Endothelial cell of umbilical vein (primary cell): Measurements from ENCODE around the gene TOMM7. TPM values are rescaled to one million over a fixed set of nuclear protein-coding genes. Genes with fewer than 3 reads are reported as not detected.

Experiments used
- BruUV-seq: library from RNA; stranded (reverse); fragments of 400-500 nt; replicated peaks from 2 replicates; lab custom pipeline; 2021; lab: Mats Ljungman, UMichigan
- CTCF ChIA-PET: fragments of 300-600, 350-600 bp; sonication (Branson Sonifier 250); formaldehyde crosslinking; loops from one replicate; lab custom pipeline; 2021; ENCODE audit warnings: antibody characterized with exemption, inconsistent platforms; lab: Charles Lee
- POLR2A ChIA-PET: fragments of 300-600, 350-600 bp; sonication (Branson Sonifier 250); formaldehyde crosslinking; loops from one replicate; lab custom pipeline; 2021; ENCODE audit warnings: antibody characterized with exemption, inconsistent platforms; lab: Charles Lee
- DNase-seq: peaks from one replicate; pipeline ENCODE4 v3.0.0-alpha.2; 2011; ENCODE audit warnings: low read depth, low spot score
- FAIRE-seq: peaks from 2 replicates; lab custom pipeline; 2011; peaks lifted over from hg19 to GRCh38; lab: Jason Lieb, UNC
- H2AFZ ChIP-seq: 2 replicates; pipeline ENCODE4 v1.6.0; 2012; ENCODE audit warnings: low read depth, low read length, control low read depth, inconsistent platforms
- H3K27ac ChIP-seq: 2 replicates; pipeline ENCODE4 v1.5.1; 2011; ENCODE audit warnings: low read depth, mild to moderate bottlenecking, control low read depth, low read length, moderate library complexity; ENCODE audit not compliant: insufficient read depth
- H3K27me3 ChIP-seq, 2 experiments: 2 replicates each; pipeline versions ENCODE4 v1.6.0 to v1.6.1; 2011; ENCODE audit warnings: low read length in 2 of 2, mixed read lengths in 1 of 2; ENCODE audit not compliant: control insufficient read depth in 2 of 2, insufficient read depth in 2 of 2
- H3K36me3 ChIP-seq, 2 experiments: 2 replicates in 1 of 2; 3 replicates in 1 of 2; pipeline ENCODE4 v1.5.1; 2011; ENCODE audit warnings: low read length in 2 of 2, mild to moderate bottlenecking in 1 of 2, moderate library complexity in 1 of 2; ENCODE audit not compliant: control insufficient read depth in 2 of 2, insufficient read depth in 2 of 2; ENCODE audit errors: extremely low read depth in 1 of 2
- H3K4me1 ChIP-seq: 3 replicates; pipeline ENCODE4 v1.5.1; 2011; ENCODE audit warnings: mild to moderate bottlenecking, low read length; ENCODE audit not compliant: control insufficient read depth, insufficient read depth; ENCODE audit errors: extremely low read depth
- H3K4me2 ChIP-seq: 2 replicates; pipeline ENCODE4 v1.6.1; 2011; ENCODE audit warnings: low read length, control low read depth, mixed read lengths; ENCODE audit not compliant: insufficient read depth
- H3K4me3 ChIP-seq, 3 experiments: fragments of 200-600 bp in 1 of 3; sonication (generic), shearing (Covaris generic) in 1 of 3; replicated peaks in 1 of 3; 2 replicates each; pipeline ENCODE4 v1.5.1; 2011 to 2016; ENCODE audit warnings: control low read depth in 3 of 3, low read length in 3 of 3, mild to moderate bottlenecking in 2 of 3, inconsistent platforms in 1 of 3, low read depth in 1 of 3, moderate library complexity in 1 of 3; ENCODE audit not compliant: insufficient read depth in 1 of 3
- H3K79me2 ChIP-seq: 2 replicates; pipeline ENCODE4 v1.6.0; 2012; ENCODE audit warnings: low read length, inconsistent platforms; ENCODE audit not compliant: control insufficient read depth, insufficient read depth
- H3K9ac ChIP-seq: replicated peaks from 2 replicates; pipeline ENCODE3; 2011; ENCODE audit warnings: low read length, control low read depth; ENCODE audit not compliant: insufficient read depth; ENCODE audit errors: extremely low read depth
- H3K9me1 ChIP-seq: replicated peaks from 3 replicates; pipeline ENCODE4 v1.6.0; 2011; ENCODE audit warnings: mild to moderate bottlenecking, low read length; ENCODE audit not compliant: control insufficient read depth, insufficient read depth; ENCODE audit errors: extremely low read depth
- H3K9me3 ChIP-seq: replicated peaks from 2 replicates; pipeline ENCODE4 v1.5.1; 2012; ENCODE audit warnings: low read length, inconsistent platforms; ENCODE audit not compliant: control insufficient read depth, insufficient read depth
- H4K20me1 ChIP-seq: replicated peaks from 2 replicates; pipeline ENCODE3; 2011; ENCODE audit warnings: mild to moderate bottlenecking, low read length; ENCODE audit not compliant: control insufficient read depth, insufficient read depth; ENCODE audit errors: extremely low read depth
- CTCF ChIP-seq, 2 donors: IDR thresholded peaks; 1 replicate in 1 of 2; 2 replicates in 1 of 2; pipeline ENCODE4 v1.5.1; 2011; ENCODE audit warnings: low read length in 2 of 2, mild to moderate bottlenecking in 2 of 2, moderate library complexity in 2 of 2, control low read depth in 1 of 2, inconsistent platforms in 1 of 2, low read depth in 1 of 2; ENCODE audit not compliant: insufficient read depth in 1 of 2; ENCODE audit errors: extremely low read depth in 1 of 2
- EZH2 ChIP-seq: IDR thresholded peaks from 2 replicates; pipeline ENCODE4 v1.6.1; 2012; ENCODE audit warnings: borderline replicate concordance, low read depth, mild to moderate bottlenecking, moderate library complexity, low read length, inconsistent platforms; ENCODE audit not compliant: severe bottlenecking
- GATA2 ChIP-seq: IDR thresholded peaks from 2 replicates; pipeline ENCODE4 v1.7.0; 2011; ENCODE audit warnings: low read depth, mild to moderate bottlenecking, moderate library complexity, mixed read lengths, low read length; ENCODE audit not compliant: insufficient read length, insufficient read depth
- JUN ChIP-seq: IDR thresholded peaks from 2 replicates; pipeline ENCODE4 v1.6.1; 2011; ENCODE audit warnings: borderline replicate concordance, low read depth; ENCODE audit not compliant: insufficient read length, insufficient read depth
- MAX ChIP-seq: IDR thresholded peaks from 2 replicates; pipeline ENCODE4 v1.6.1; 2011; ENCODE audit not compliant: insufficient read depth, insufficient read length
- MYC ChIP-seq: IDR thresholded peaks from one replicate; pipeline ENCODE4 v1.6.1; 2011; ENCODE audit warnings: mild to moderate bottlenecking, low read depth, low read length
- POLR2A ChIP-seq: IDR thresholded peaks from 2 replicates; pipeline ENCODE4 v1.6.1; 2012; ENCODE audit warnings: low read depth, mild to moderate bottlenecking, control low read depth, low read length
- POLR2AphosphoS5 ChIP-seq: IDR thresholded peaks from 2 replicates; pipeline ENCODE4 v1.6.1; 2012; ENCODE audit warnings: low read depth, mild to moderate bottlenecking, control low read depth, low read length, moderate library complexity; ENCODE audit not compliant: insufficient read depth
- dilution Hi-C: fragments of 300-500 bp; cut with MboI; formaldehyde crosslinking; loops from one replicate; pipeline ENCODE4 v1.15.0; 2019; ENCODE audit warnings: low sequenced_read_pairs; ENCODE audit not compliant: extremely low pct_ligation_motif_present
- intact Hi-C: fragments of 100-400 bp; cut with micrococcal nuclease; formaldehyde crosslinking; loops from one replicate; pipeline ENCODE4 v1.10.0; 2022
- polyA plus RNA-seq, 4 experiments: library from polyadenylated mRNA; depleted of rRNA in 3 of 4; stranded (reverse) in 3 of 4; unstranded in 1 of 4; fragments of >200 nt; gene quantifications; 2 replicates each; pipeline versions ENCODE4 v1.2.1 to v1.2.3, GENCODE V29; 2011 to 2012; ENCODE audit warnings: missing spikeins in 1 of 4
- total RNA-seq: library from RNA; stranded (reverse); gene quantifications from 2 replicates; pipeline ENCODE4 v1.2.3, GENCODE V29; 2021

The TOMM7 gene
- total and polyA plus RNA-seq, 2 donors (not counting 3 experiments of a cell fraction or from before 2014, with no cell fraction given) = 185 to 528 TPM

GRCh38 chr7:22823142-22823497 is 471 bp upstream of the TOMM7 start:
- TSS peak; percentile 88 for BruUV-seq
- H3K79me2 ChIP-seq = peaks cover 29% of the 10 kb centered on the region
- FAIRE-seq = no peak
- POLR2A ChIA-PET = no interaction called here
- H3K9me3 ChIP-seq = no peaks in the 10 kb centered on the region
- no peaks in the 10 kb centered on the region for H4K20me1 ChIP-seq
- intact Hi-C loops = loop anchor here (2.0 kb wide), 2 partner anchors 170 to 190 kb away; no protein-coding TSS in a partner anchor
- TF ChIP-seq CTCF (IDR thresholded peaks at IDR 0.05; ENCODE audit: extremely low read depth in 1 of 2, insufficient read depth in 1 of 2, low read depth in 1 of 2, low read length in 2 of 2) = no peak
- TF ChIP-seq POLR2AphosphoS5 = no peak
- no peak for TF ChIP-seq EZH2
- no peak for TF ChIP-seq MYC
- no peak for TF ChIP-seq POLR2A
- no peak for TF ChIP-seq MAX
- no peak for TF ChIP-seq JUN
- no peak for TF ChIP-seq GATA2
- H3K9ac ChIP-seq = no peak overlapping the region
- H3K4me2 ChIP-seq = peak overlapping the region; percentile 83
- dilution Hi-C loops = no loop called here
- H3K36me3 ChIP-seq = no peaks in the 10 kb centered on the region
- H3K27me3 ChIP-seq = peaks cover 2 to 11% of the 10 kb centered on the region in 2 experiments
- H3K9me1 ChIP-seq = no peaks in the 10 kb centered on the region
- H3K4me3 ChIP-seq = peak overlapping the region in 2 of 3 experiments; percentile 75 to 93
- H3K4me1 ChIP-seq = peaks cover 5% of the 10 kb centered on the region
- peak overlapping the region; percentile 77 for H2AFZ ChIP-seq
- DNase-seq = no peak
- H3K27ac ChIP-seq = no peak overlapping the region
- CTCF ChIA-PET = interaction anchor here (1.0 to 2.8 kb wide), 4 partner anchors 11 to 232 kb away, joined by 4 to 16 read pairs (median 4); partner anchors contain the start of gene IL6
